ENCODE measurements around the gene DAGLA. TPM values are rescaled to one million over a fixed set of nuclear protein-coding genes. Genes with fewer than 3 reads are reported as not detected.

Gene DAGLA
- total and polyA plus RNA-seq, 2 of the 13 experiments (the other 11 are each of a cell fraction or from before 2014, with no cell fraction given): 2.6 to 3.9 TPM

GRCh38 chr11:61792310-61793082, 112.3 kb downstream of the DAGLA start, which contains the start of the genes FEN1 and TMEM258 (continued):
- TF ChIP-seq RERE (CRISPR knock-in tag; IDR thresholded peaks at IDR 0.05; ENCODE audit: low read depth) (peak; percentile 13; the same call in 1 of the 2 replicates), ZSCAN21 (CRISPR knock-in tag; IDR thresholded peaks at IDR 0.05; ENCODE audit: borderline replicate concordance) (peak; percentile 57; the same call in 1 of the 2 replicates), ZNF12 (CRISPR knock-in tag; IDR thresholded peaks at IDR 0.05) (0 out of 2 replicates have a peak, but pooled peaks have one; percentile 8), ZNF615 (CRISPR knock-in tag; IDR thresholded peaks at IDR 0.05; ENCODE audit: borderline replicate concordance) (0 out of 2 replicates have a peak, but pooled peaks have one; percentile 30), ZNF574 (CRISPR knock-in tag; IDR thresholded peaks at IDR 0.05) (peak; percentile 91), SP140L (CRISPR knock-in tag; IDR thresholded peaks at IDR 0.05; ENCODE audit: borderline replicate concordance) (no peak), TERF1 (CRISPR knock-in tag; IDR thresholded peaks at IDR 0.05) (no peak), ZNF883 (CRISPR knock-in tag; IDR thresholded peaks at IDR 0.05; ENCODE audit: not compliant biosample characterization) (peak; percentile 57), NCOA2 (CRISPR knock-in tag; IDR thresholded peaks at IDR 0.05) (peak; percentile 40), BRF2 (CRISPR knock-in tag; IDR thresholded peaks at IDR 0.05) (0 out of 2 replicates have a peak, but pooled peaks have one; percentile 43), THRA (CRISPR knock-in tag; IDR thresholded peaks at IDR 0.05; ENCODE audit: borderline replicate concordance) (peak; percentile 48), HNF1B (CRISPR knock-in tag; IDR thresholded peaks at IDR 0.05) (peak; percentile 75), YEATS4 (CRISPR knock-in tag; IDR thresholded peaks at IDR 0.05; ENCODE audit: borderline replicate concordance) (peak; percentile 87)
